Mesenteric fat pad (tissue), 1 donor: Measurements from ENCODE around the gene TCP11. TPM values are rescaled to one million over a fixed set of nuclear protein-coding genes. Genes with fewer than 3 reads are reported as not detected.
A peak's percentile ranks its signal among the peaks of the same experiment; 100 is the strongest.

ENCODE experiments used
- DNase-seq: peaks from one replicate; pipeline ENCODE4 v3.0.0-alpha.2; 2020; ENCODE audit warnings: low spot score
- total RNA-seq: library from RNA; stranded (reverse); fragmentation: NEBNext Ultra II Directional; extraction: Animal tissue kit (Norgen Biotek cat#: 25700); gene quantifications from one replicate; pipeline ENCODE4 v1.2.1, GENCODE V29; 2021
- donor health status: DM: yes; HTN: yes; CAD: no.

TCP11 gene
- total RNA-seq, 1 donor from 2014 or later, result not detected

GRCh38 chr6:35082733-35083403 is 58.3 kb downstream of the TCP11 start:
- DNase-seq, result peak; percentile 59

- peak; percentile 68 for DNase-seq
Observed at GRCh38 chr6:35082046-35082732, 59.0 kb downstream of the TCP11 start.

GRCh38 chr6:35081426-35081851 is 59.7 kb downstream of the TCP11 start:
- DNase-seq, result peak; percentile 76

- DNase-seq, result peak; percentile 87
Observed at GRCh38 chr6:35080821-35081425, 60.2 kb downstream of the TCP11 start.

GRCh38 chr6:35080016-35080680 is 61.0 kb downstream of the TCP11 start:
- peak; percentile 69 for DNase-seq

- DNase-seq, result peak; percentile 68
Observed at GRCh38 chr6:35079311-35080000, 61.7 kb downstream of the TCP11 start.

GRCh38 chr6:35078896-35079295 is 62.2 kb downstream of the TCP11 start:
- DNase-seq, result peak; percentile 41

GRCh38 chr6:35078226-35078850 is 62.8 kb downstream of the TCP11 start:
- peak; percentile 65 for DNase-seq

- no peak for DNase-seq
Observed at GRCh38 chr6:35077713-35078105, 63.4 kb downstream of the TCP11 start.

- DNase-seq, result no peak
Observed at GRCh38 chr6:35076997-35077712, 64.0 kb downstream of the TCP11 start.

GRCh38 chr6:35073766-35074471 is 67.2 kb downstream of the TCP11 start:
- DNase-seq, result no peak

GRCh38 chr6:35073211-35073610 is 67.9 kb downstream of the TCP11 start:
- DNase-seq, result no peak

GRCh38 chr6:35072698-35073055 is 68.5 kb downstream of the TCP11 start:
- DNase-seq, result no peak

GRCh38 chr6:35072051-35072697 is 69.0 kb downstream of the TCP11 start:
- no peak for DNase-seq

- no peak for DNase-seq
Observed at GRCh38 chr6:35071347-35071994, 69.7 kb downstream of the TCP11 start.

- DNase-seq, result no peak
Observed at GRCh38 chr6:35070111-35070510, 71.0 kb downstream of the TCP11 start.

- DNase-seq, result no peak
Observed at GRCh38 chr6:35069262-35069661, 71.9 kb downstream of the TCP11 start.

- DNase-seq, result no peak
Observed at GRCh38 chr6:35068644-35069043, 72.5 kb downstream of the TCP11 start.

- DNase-seq, result no peak
Observed at GRCh38 chr6:35068206-35068605, 72.9 kb downstream of the TCP11 start.
